ENCODE measurements around the gene GET4.

- TF ChIP-seq CTCF (IDR thresholded peaks at IDR 0.05 in 2 of 3, conservative IDR thresholded peaks at IDR 0.05 in 1 of 3; ENCODE audit: borderline replicate concordance in 1 of 3, insufficient read depth in 1 of 3, low read depth in 2 of 3, low read length in 2 of 3) (no peak), JUND (IDR thresholded peaks at IDR 0.05) (no peak), POLR2A (IDR thresholded peaks at IDR 0.05; ENCODE audit: borderline replicate concordance, extremely low read depth, insufficient read depth, insufficient read length) (no peak), TCF7L2 (IDR thresholded peaks at IDR 0.05; ENCODE audit: borderline replicate concordance, extremely low read depth, insufficient read depth, insufficient read length) (no peak)
Observed at GRCh38 chr7:875051-875450, 1.3 kb upstream of the GET4 start.
